Stimulated activated CD8-positive, alpha-beta memory T cell treated with anti-CD3 and anti-CD28 coated beads, Interleukin-7, amount 100 ng/mL, for 48 hours (primary cell): ENCODE data around the gene CCNE1.
A peak's percentile ranks its signal among the peaks of the same experiment; 100 is the strongest.

Experiments
- DNase-seq, 2 donors: peaks; one replicate each; pipeline ENCODE4 v3.0.0-alpha.2; 2020; ENCODE audit warnings: low read depth in 1 of 2; ENCODE audit errors: extremely low read depth in 1 of 2

CCNE1 gene

GRCh38 chr19:29872224-29872731, 60.5 kb downstream of the CCNE1 start:
- no peak for DNase-seq

- DNase-seq, result peak in 1 of 2 donors; percentile 32
These were observed 61.4 kb downstream of the CCNE1 start for GRCh38 chr19:29873024-29873800.
